ENCODE results near the gene RBMS2.

The RBMS2 gene

GRCh38 chr12:56601503-56601902, 79.9 kb downstream of the RBMS2 start:
- Histone ChIP-seq H3K27ac (ENCODE audit: low read depth, low read length) (no peak overlapping the region), H3K4me3 (ENCODE audit: low read depth, low read length) (no peak overlapping the region), H3K4me1 (ENCODE audit: control insufficient read depth, insufficient read depth, low read length) (peaks cover 7% of the 10 kb centered on the region), H3K27me3 (ENCODE audit: control insufficient read depth, insufficient read depth, low read length) (no peaks in the 10 kb centered on the region), H3K9me3 (ENCODE audit: control insufficient read depth, insufficient read depth, low read depth, low read length) (no peaks in the 10 kb centered on the region), H3K36me3 (ENCODE audit: control insufficient read depth, insufficient read depth, low read length) (peaks cover 97% of the 10 kb centered on the region), H3K9ac (ENCODE audit: low read length) (no peak overlapping the region)

GRCh38 chr12:56602239-56602638, 80.6 kb downstream of the RBMS2 start:
- H3K4me3 ChIP-seq (ENCODE audit: low read depth, low read length), result no peak overlapping the region
- H3K4me1 ChIP-seq (ENCODE audit: control insufficient read depth, insufficient read depth, low read length), result peaks cover 1% of the 10 kb centered on the region; the same call in 1 of the 2 replicates
- no peak overlapping the region for H3K27ac ChIP-seq (ENCODE audit: low read depth, low read length)
- peaks cover 99% of the 10 kb centered on the region for H3K36me3 ChIP-seq (ENCODE audit: control insufficient read depth, insufficient read depth, low read length)
- H3K9me3 ChIP-seq (ENCODE audit: control insufficient read depth, insufficient read depth, low read depth, low read length), result no peaks in the 10 kb centered on the region
- H3K27me3 ChIP-seq (ENCODE audit: control insufficient read depth, insufficient read depth, low read length), result no peaks in the 10 kb centered on the region
- no peak overlapping the region for H3K9ac ChIP-seq (ENCODE audit: low read length)

GRCh38 chr12:56604355-56604754, 82.7 kb downstream of the RBMS2 start:
- peaks cover 92% of the 10 kb centered on the region for H3K36me3 ChIP-seq (ENCODE audit: control insufficient read depth, insufficient read depth, low read length)
- H3K27me3 ChIP-seq (ENCODE audit: control insufficient read depth, insufficient read depth, low read length), result no peaks in the 10 kb centered on the region
- no peaks in the 10 kb centered on the region for H3K9me3 ChIP-seq (ENCODE audit: control insufficient read depth, insufficient read depth, low read depth, low read length)
- H3K4me3 ChIP-seq (ENCODE audit: low read depth, low read length), result no peak overlapping the region
- H3K9ac ChIP-seq (ENCODE audit: low read length), result no peak overlapping the region
- no peaks in the 10 kb centered on the region for H3K4me1 ChIP-seq (ENCODE audit: control insufficient read depth, insufficient read depth, low read length)
- H3K27ac ChIP-seq (ENCODE audit: low read depth, low read length), result no peak overlapping the region

GRCh38 chr12:56614627-56615026, 93.0 kb downstream of the RBMS2 start:
- no peaks in the 10 kb centered on the region for H3K4me1 ChIP-seq (ENCODE audit: control insufficient read depth, insufficient read depth, low read length)
- H3K27me3 ChIP-seq (ENCODE audit: control insufficient read depth, insufficient read depth, low read length), result no peaks in the 10 kb centered on the region
- H3K36me3 ChIP-seq (ENCODE audit: control insufficient read depth, insufficient read depth, low read length), result peaks cover 82% of the 10 kb centered on the region
- H3K27ac ChIP-seq (ENCODE audit: low read depth, low read length), result no peak overlapping the region
- no peak overlapping the region for H3K9ac ChIP-seq (ENCODE audit: low read length)
- H3K4me3 ChIP-seq (ENCODE audit: low read depth, low read length), result no peak overlapping the region
- no peaks in the 10 kb centered on the region for H3K9me3 ChIP-seq (ENCODE audit: control insufficient read depth, insufficient read depth, low read depth, low read length)

- H3K9ac ChIP-seq (ENCODE audit: low read length), result no peak overlapping the region
- no peak overlapping the region for H3K27ac ChIP-seq (ENCODE audit: low read depth, low read length)
- no peaks in the 10 kb centered on the region for H3K27me3 ChIP-seq (ENCODE audit: control insufficient read depth, insufficient read depth, low read length)
- no peak overlapping the region for H3K4me3 ChIP-seq (ENCODE audit: low read depth, low read length)
- no peaks in the 10 kb centered on the region for H3K4me1 ChIP-seq (ENCODE audit: control insufficient read depth, insufficient read depth, low read length)
- peaks cover 74% of the 10 kb centered on the region for H3K36me3 ChIP-seq (ENCODE audit: control insufficient read depth, insufficient read depth, low read length)
- no peaks in the 10 kb centered on the region for H3K9me3 ChIP-seq (ENCODE audit: control insufficient read depth, insufficient read depth, low read depth, low read length)
Observed at GRCh38 chr12:56616244-56616643, 94.6 kb downstream of the RBMS2 start.

DNA sequence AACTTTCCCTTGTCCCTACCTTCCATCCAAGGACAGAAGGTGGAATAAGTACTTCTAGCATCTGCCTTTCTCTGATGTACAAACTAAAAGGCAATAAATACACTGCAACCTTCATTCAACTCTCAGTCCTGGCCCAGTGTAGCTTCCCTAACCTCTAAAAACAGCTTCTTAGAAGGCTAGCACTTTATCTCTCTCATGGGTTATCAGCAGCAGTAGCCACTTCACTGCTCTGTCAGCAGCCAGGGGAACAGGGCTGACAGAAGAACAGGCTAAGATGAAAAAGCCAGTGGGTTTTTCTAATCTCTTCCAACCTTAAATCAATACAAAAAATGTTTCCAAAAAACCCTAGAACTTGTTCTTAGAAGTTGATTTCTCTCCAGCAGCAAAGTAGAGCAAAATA, 95.3 kb downstream of the RBMS2 start:
- H3K9ac ChIP-seq (ENCODE audit: low read length), result no peak overlapping the region
- no peak overlapping the region for H3K27ac ChIP-seq (ENCODE audit: low read depth, low read length)
- H3K4me3 ChIP-seq (ENCODE audit: low read depth, low read length), result no peak overlapping the region
- H3K27me3 ChIP-seq (ENCODE audit: control insufficient read depth, insufficient read depth, low read length), result no peaks in the 10 kb centered on the region
- no peaks in the 10 kb centered on the region for H3K9me3 ChIP-seq (ENCODE audit: control insufficient read depth, insufficient read depth, low read depth, low read length)
- peaks cover 69% of the 10 kb centered on the region for H3K36me3 ChIP-seq (ENCODE audit: control insufficient read depth, insufficient read depth, low read length)
- H3K4me1 ChIP-seq (ENCODE audit: control insufficient read depth, insufficient read depth, low read length), result no peaks in the 10 kb centered on the region

DNA sequence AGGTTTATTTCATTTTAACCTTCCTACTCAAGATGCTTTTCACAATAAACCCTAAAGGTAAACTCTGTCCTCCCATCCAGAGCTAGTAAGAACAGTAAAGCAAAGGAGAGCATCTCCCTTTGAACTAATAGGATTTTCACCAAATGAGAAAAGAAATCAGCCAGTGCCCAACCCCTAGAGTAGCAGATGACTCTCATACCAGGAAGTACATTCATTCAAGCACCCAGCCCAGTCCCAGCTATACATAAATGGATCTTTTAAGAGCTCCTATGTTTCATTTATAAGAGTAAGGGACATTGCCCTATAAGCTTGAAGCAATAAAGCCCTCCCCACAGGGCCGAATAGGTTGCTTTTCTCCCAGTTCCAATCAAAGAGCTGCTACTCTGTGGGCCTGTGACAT, 100.9 kb downstream of the RBMS2 start:
- Histone ChIP-seq H3K36me3 (ENCODE audit: control insufficient read depth, insufficient read depth, low read length) (peaks cover 17% of the 10 kb centered on the region), H3K27me3 (ENCODE audit: control insufficient read depth, insufficient read depth, low read length) (no peaks in the 10 kb centered on the region), H3K4me3 (ENCODE audit: low read depth, low read length) (no peak overlapping the region), H3K27ac (ENCODE audit: low read depth, low read length) (no peak overlapping the region), H3K4me1 (ENCODE audit: control insufficient read depth, insufficient read depth, low read length) (no peaks in the 10 kb centered on the region), H3K9ac (ENCODE audit: low read length) (no peak overlapping the region), H3K9me3 (ENCODE audit: control insufficient read depth, insufficient read depth, low read depth, low read length) (no peaks in the 10 kb centered on the region)

DNA sequence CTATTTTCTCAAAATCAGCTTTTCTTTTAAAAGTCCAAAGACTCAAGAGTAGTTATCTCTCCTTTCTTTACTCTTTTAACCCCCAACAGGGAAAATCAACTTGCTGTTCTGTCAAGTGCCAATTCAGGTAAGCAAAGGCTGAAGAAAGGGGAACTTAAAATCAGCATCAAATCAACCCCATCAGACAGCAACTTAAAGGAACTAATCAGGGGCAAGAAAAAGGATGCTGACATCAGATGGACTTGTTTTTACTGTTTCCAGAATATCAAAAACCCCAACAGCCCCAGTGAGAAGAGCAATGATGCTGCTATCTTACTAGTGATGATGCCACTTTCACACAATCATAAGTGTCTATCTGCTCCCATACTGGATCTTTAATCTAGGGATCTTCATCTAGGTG, 105.1 kb downstream of the RBMS2 start:
- H3K9ac ChIP-seq (ENCODE audit: low read length), result no peak overlapping the region

GRCh38 chr12:56628671-56629458, 107.2 kb downstream of the RBMS2 start:
- no peaks in the 10 kb centered on the region for H3K9me3 ChIP-seq (ENCODE audit: control insufficient read depth, insufficient read depth, low read depth, low read length)
- H3K4me3 ChIP-seq (ENCODE audit: low read depth, low read length), result peak overlapping the region; percentile 93
- no peak overlapping the region for H3K27ac ChIP-seq (ENCODE audit: low read depth, low read length)
- H3K4me1 ChIP-seq (ENCODE audit: control insufficient read depth, insufficient read depth, low read length), result peaks cover 37% of the 10 kb centered on the region
- peak overlapping the region; percentile 89 for H3K9ac ChIP-seq (ENCODE audit: low read length)
- peaks cover 5% of the 10 kb centered on the region; the same call in 1 of the 2 replicates for H3K36me3 ChIP-seq (ENCODE audit: control insufficient read depth, insufficient read depth, low read length)
- no peaks in the 10 kb centered on the region for H3K27me3 ChIP-seq (ENCODE audit: control insufficient read depth, insufficient read depth, low read length)

More for the DNA sequence above, 105.1 kb downstream of the RBMS2 start:
- Histone ChIP-seq H3K4me3 (ENCODE audit: low read depth, low read length) (no peak overlapping the region), H3K4me1 (ENCODE audit: control insufficient read depth, insufficient read depth, low read length) (peaks cover 17% of the 10 kb centered on the region), H3K36me3 (ENCODE audit: control insufficient read depth, insufficient read depth, low read length) (peaks cover 5% of the 10 kb centered on the region; the same call in 1 of the 2 replicates), H3K27me3 (ENCODE audit: control insufficient read depth, insufficient read depth, low read length) (no peaks in the 10 kb centered on the region), H3K27ac (ENCODE audit: low read depth, low read length) (no peak overlapping the region), H3K9me3 (ENCODE audit: control insufficient read depth, insufficient read depth, low read depth, low read length) (no peaks in the 10 kb centered on the region)

DNA sequence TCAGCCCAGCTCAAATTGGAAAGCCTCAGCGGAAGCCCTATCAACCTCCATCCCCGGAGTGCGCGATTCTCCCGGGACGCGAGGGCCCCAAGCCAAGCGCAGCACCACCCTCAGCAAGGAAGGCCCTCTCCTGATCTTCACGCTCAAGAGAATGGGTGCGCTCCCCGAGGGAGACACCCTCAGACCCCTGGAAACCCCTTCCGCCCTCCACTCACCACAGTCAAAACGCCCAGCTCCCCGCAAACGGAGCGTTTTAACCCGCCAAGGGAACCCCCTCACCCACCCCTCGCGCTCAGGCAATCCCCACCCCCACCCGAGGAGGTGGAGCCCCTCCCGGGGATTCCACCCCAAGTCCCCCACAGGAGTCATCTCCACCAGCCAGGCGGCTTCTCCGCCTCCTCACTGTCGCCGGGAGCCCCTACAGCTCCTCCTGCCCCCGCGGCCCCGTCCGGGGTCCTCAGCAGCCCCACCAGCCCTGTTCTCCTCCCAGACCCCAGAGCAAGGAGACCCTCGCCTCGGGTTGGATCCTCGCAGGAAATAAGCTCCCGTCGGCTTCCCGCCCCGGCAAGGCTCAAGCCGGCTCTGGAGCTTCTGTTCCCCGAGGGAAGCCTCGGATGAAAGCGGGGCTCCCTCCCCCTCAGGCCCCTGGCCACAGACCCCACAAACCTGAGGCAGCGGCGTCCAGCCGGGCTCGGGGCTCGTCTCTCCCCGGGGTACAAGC, 108.0 kb downstream of the RBMS2 start:
- H3K27ac ChIP-seq (ENCODE audit: low read depth, low read length), result peak overlapping the region; percentile 89; the same call in 1 of the 2 replicates
- peaks cover 5% of the 10 kb centered on the region; the same call in 1 of the 2 replicates for H3K36me3 ChIP-seq (ENCODE audit: control insufficient read depth, insufficient read depth, low read length)
- peaks cover 39% of the 10 kb centered on the region for H3K4me1 ChIP-seq (ENCODE audit: control insufficient read depth, insufficient read depth, low read length)
- H3K4me3 ChIP-seq (ENCODE audit: low read depth, low read length), result peak overlapping the region; percentile 93
- peak overlapping the region; percentile 89 for H3K9ac ChIP-seq (ENCODE audit: low read length)
- H3K27me3 ChIP-seq (ENCODE audit: control insufficient read depth, insufficient read depth, low read length), result no peaks in the 10 kb centered on the region
- H3K9me3 ChIP-seq (ENCODE audit: control insufficient read depth, insufficient read depth, low read depth, low read length), result no peaks in the 10 kb centered on the region

DNA sequence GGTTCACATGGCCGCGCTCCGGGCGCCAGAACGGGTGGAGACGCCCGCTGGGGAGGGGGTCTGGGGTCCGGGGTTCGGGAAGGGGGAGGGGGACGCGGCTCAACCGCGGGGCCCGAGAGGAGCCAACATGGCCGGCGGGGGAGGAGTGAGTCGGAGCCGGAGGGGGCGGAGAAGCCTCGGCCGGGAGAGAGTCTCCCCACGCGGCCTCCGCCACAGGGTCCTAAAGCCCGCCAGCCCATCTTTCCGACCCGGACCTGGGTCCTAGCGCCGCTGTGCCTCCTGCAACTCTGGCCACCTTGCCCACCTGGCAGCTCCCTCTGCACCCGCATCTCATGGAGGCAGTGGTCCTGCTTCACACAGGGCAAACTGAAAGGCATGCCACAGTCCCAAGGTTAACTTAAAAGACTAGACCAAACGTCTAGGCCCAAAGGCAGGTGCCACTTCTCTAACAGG, 108.6 kb downstream of the RBMS2 start, which contains the start of gene BAZ2A:
BAZ2A (minus strand) TSS at position 147 of the 453 bp plus-strand sequence. CDS start 12,796 bp downstream, outside the sequence.
- H3K9me3 ChIP-seq (ENCODE audit: control insufficient read depth, insufficient read depth, low read depth, low read length), result no peaks in the 10 kb centered on the region
- H3K4me3 ChIP-seq (ENCODE audit: low read depth, low read length), result peak within 1 kb of the TSS; percentile 93
- H3K4me1 ChIP-seq (ENCODE audit: control insufficient read depth, insufficient read depth, low read length), result peaks cover 39% of the 10 kb centered on the region
- peak within 1 kb of the TSS; percentile 89 for H3K9ac ChIP-seq (ENCODE audit: low read length)
- peaks cover 5% of the 10 kb centered on the region; the same call in 1 of the 2 replicates for H3K36me3 ChIP-seq (ENCODE audit: control insufficient read depth, insufficient read depth, low read length)
- peak within 1 kb of the TSS; percentile 89; the same call in 1 of the 2 replicates for H3K27ac ChIP-seq (ENCODE audit: low read depth, low read length)
- H3K27me3 ChIP-seq (ENCODE audit: control insufficient read depth, insufficient read depth, low read length), result no peaks in the 10 kb centered on the region

All from HUES6 (cell line).